Measurements from ENCODE around the gene STK40. TPM values are rescaled to one million over a fixed set of nuclear protein-coding genes. Genes with fewer than 3 reads are reported as not detected.

The STK40 gene
- total and polyA plus RNA-seq, 9 of the 15 experiments (the other 6 are each of a cell fraction or from before 2014, with no cell fraction given): 0.69 to 94.3 (median 39.1) TPM

- TF ChIP-seq ARNT (IDR thresholded peaks at IDR 0.05) (0 out of 4 replicates have a peak, but pooled peaks have one; percentile 45 to 64), E2F1 (CRISPR knock-in tag; IDR thresholded peaks at IDR 0.05) (peak; percentile 88), XRCC4 (IDR thresholded peaks at IDR 0.05; ENCODE audit: extremely low read depth, insufficient read depth, insufficient read length) (no peak), ZNF699 (CRISPR knock-in tag; IDR thresholded peaks at IDR 0.05; ENCODE audit: insufficient replicate concordance) (no peak), EWSR1 (IDR thresholded peaks at IDR 0.05; ENCODE audit: borderline replicate concordance, low read depth, partially characterized antibody) (no peak), MBD1 (CRISPR knock-in tag; IDR thresholded peaks at IDR 0.05) (no peak), FOS (IDR thresholded peaks at IDR 0.05; ENCODE audit: extremely low read depth, insufficient read length) (peak; percentile 41), MITF (IDR thresholded peaks at IDR 0.05) (no peak), ZNF134 (CRISPR knock-in tag; conservative IDR thresholded peaks at IDR 0.05) (no peak), MED1 (CRISPR knock-in tag; IDR thresholded peaks at IDR 0.05; ENCODE audit: borderline replicate concordance) (no peak), HDGF (IDR thresholded peaks at IDR 0.05) (peak; percentile 86; the same call in 1 of the 2 replicates), DPF2 (IDR thresholded peaks at IDR 0.05) (peak; percentile 59; the same call in 1 of the 2 replicates), HNRNPLL (IDR thresholded peaks at IDR 0.05; ENCODE audit: low read depth, low read length, poor library complexity, severe bottlenecking) (peak; percentile 89), ZNF277 (CRISPR knock-in tag; IDR thresholded peaks at IDR 0.05; ENCODE audit: borderline replicate concordance) (no peak), BACH1 (tag; IDR thresholded peaks at IDR 0.05) (no peak), ZNF609 (CRISPR knock-in tag; IDR thresholded peaks at IDR 0.05; ENCODE audit: borderline replicate concordance) (no peak), RFX7 (CRISPR knock-in tag; IDR thresholded peaks at IDR 0.05) (no peak), C11orf30 (IDR thresholded peaks at IDR 0.05; ENCODE audit: low read depth) (no peak; the same call in 1 of the 2 replicates)
Measured at GRCh38 chr1:36306902-36307456, 78.7 kb downstream of the STK40 start (continued).
